Spinal cord (tissue), 10 donors: ENCODE results near the gene MAP4. TPM values are rescaled to one million over a fixed set of nuclear protein-coding genes. Genes with fewer than 3 reads are reported as not detected.

Source experiments
- DNase-seq, 6 donors: peaks; one replicate each; pipeline versions ENCODE4 v3.0.0 to v3.0.0-alpha.2; 2013 to 2015; ENCODE audit warnings: low spot score in 6 of 6, low read depth in 4 of 6
- H3K27ac ChIP-seq: one replicate; pipeline ENCODE4 v1.5.1; 2013; ENCODE audit warnings: low read depth, low read length, control low read depth
- H3K27me3 ChIP-seq: one replicate; pipeline ENCODE4 v1.6.1; 2013; ENCODE audit warnings: low read length; ENCODE audit not compliant: control insufficient read depth, insufficient read depth
- H3K36me3 ChIP-seq: one replicate; pipeline ENCODE4 v1.6.1; 2013; ENCODE audit warnings: low read length; ENCODE audit not compliant: control insufficient read depth, insufficient read depth
- H3K4me1 ChIP-seq: one replicate; pipeline ENCODE4 v1.6.1; 2013; ENCODE audit warnings: low read length; ENCODE audit not compliant: control insufficient read depth, insufficient read depth
- H3K4me3 ChIP-seq: one replicate; pipeline ENCODE4 v1.5.1; 2013; ENCODE audit warnings: low read depth, low read length, control low read depth
- H3K9me3 ChIP-seq: one replicate; pipeline ENCODE4 v1.6.1; 2013; ENCODE audit warnings: low read length; ENCODE audit not compliant: control insufficient read depth, insufficient read depth
- WGBS: methylation state at CpG from one replicate; pipeline ENCODE4 v1.1.5; 2013; ENCODE audit warnings: missing lambda C conversion rate; ENCODE audit not compliant: insufficient coverage; 5-methylcytosine and 5-hydroxymethylcytosine counted together
- polyA plus RNA-seq, 2 donors: library from polyadenylated mRNA; unstranded; fragments of 120-200 nt; gene quantifications; one replicate each; pipeline ENCODE4 v1.2.1, GENCODE V29; 2013; ENCODE audit not compliant: insufficient read length in 2 of 2
- total RNA-seq, 2 donors: library from RNA; depleted of rRNA in 1 of 2; stranded (reverse); fragments of 120-200 nt in 1 of 2; fragments of >200 nt in 1 of 2; gene quantifications; one replicate each; pipeline versions ENCODE4 v1.2.3 to v1.2.4, GENCODE V29; 2013 to 2014
- donor health status: healthy.

Gene MAP4
- total and polyA plus RNA-seq, 4 donors, result 123 to 344 (median 278) TPM

DNA sequence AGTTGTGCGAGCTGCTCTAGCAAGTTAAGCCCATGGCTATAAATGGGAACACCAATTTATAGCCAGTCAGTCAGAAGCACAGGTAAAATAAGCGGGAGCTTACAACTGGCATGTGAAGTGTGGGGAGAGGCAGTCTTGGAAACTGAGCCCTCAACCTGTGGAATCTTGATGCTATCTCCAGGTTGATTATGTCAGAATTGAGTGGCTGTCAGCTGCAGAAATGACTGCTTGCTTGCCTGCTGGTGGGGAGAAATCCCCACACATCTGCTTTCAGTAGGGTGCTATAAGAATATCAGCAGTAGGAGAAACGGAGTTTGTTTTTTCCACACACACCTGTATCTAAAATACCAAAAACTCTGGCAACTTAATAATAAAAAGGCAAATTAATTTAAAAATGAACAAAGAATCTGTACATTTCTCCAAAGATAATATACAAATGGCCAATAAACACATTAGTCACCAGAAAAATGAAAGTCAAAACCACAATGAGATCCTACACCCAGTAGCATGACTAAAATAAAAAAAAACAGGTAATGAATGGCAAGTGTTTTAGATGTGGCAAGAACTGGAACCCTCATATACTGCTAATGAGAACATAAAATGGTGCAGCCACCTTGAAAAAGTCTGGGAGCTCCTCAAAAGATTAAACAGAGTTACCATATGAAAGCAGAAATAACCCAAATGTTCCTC, 26.0 kb upstream of the MAP4 start:
- no peaks in the 10 kb centered on the region for H3K9me3 ChIP-seq
- no peaks in the 10 kb centered on the region for H3K27me3 ChIP-seq
- no peaks in the 10 kb centered on the region for H3K36me3 ChIP-seq
- 96% methylated on average over 2 of the region's 3 CpGs for WGBS
- DNase-seq, result no peak
- H3K4me1 ChIP-seq, result peaks cover 20% of the 10 kb centered on the region
- no peak overlapping the region for H3K27ac ChIP-seq
- H3K4me3 ChIP-seq, result no peak overlapping the region

DNA sequence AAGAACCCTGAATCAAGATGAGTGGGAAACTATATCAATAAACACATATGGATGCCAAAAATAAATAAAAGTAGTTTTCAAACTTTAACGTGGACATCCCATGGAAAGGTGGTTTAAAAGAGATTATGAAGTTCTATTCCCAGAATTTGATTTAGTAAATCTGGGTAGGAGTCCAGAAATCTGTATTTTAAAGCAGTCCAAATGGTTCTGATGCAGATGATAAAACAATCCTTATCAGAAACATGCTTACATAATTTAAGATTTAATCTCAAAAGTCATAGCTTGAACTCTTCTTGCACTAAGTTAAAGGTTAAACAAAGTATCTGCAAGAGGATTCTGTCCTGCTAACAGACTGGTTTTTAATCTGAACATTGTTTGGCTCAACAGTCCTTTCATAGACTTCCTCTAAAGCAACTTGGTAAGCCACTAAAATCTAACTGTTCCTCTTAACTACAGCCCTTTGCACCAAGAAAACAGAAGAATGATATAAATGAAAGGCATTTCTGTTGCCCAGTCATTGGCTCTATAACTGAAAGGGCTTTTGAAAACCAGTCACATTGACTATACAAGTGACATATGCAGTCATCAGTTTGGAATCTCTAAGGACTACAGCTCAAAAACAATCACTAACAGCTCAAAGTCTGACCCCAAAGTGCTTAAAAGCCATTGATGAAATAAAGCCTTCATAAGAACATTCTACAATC, 23.4 kb upstream of the MAP4 start:
- no peaks in the 10 kb centered on the region for H3K27me3 ChIP-seq
- peak overlapping the region; percentile 64 for H3K27ac ChIP-seq
- WGBS, result no CpG with 5 or more reads among the region's 1 CpG
- H3K4me1 ChIP-seq, result peaks cover 28% of the 10 kb centered on the region
- H3K36me3 ChIP-seq, result no peaks in the 10 kb centered on the region
- peak in 4 of 6 donors; percentile 19 to 70 (median 38) for DNase-seq
- no peak overlapping the region for H3K4me3 ChIP-seq
- H3K9me3 ChIP-seq, result no peaks in the 10 kb centered on the region

DNA sequence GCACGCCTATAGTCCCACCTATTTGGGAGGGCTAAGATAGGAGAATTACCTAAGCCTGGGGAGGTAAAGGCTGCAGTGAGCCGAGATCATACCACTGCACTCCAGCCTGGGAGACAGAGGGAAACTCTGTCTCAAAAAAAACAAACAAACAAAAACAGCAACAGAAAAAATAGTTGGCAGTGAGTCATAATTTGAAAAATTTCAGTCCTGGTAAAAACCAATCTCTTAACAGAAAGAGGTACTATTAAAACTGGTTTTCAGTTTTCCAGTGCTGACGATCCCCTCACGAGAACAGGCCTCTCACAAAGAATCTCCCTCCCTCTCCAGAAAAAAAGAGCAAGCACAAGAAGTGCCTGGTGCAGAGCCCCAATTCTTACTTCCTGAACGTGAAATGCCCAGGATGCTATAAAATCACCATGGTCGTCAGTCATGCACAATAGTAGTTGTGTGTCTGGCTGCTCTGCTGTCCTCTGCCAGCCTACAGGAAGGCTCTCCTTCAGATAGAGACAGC, 22.8 kb upstream of the MAP4 start:
- DNase-seq, result peak in 1 of 6 donors; percentile 18
- 24% methylated on average over 2 of the region's 6 CpGs for WGBS
- peaks cover 31% of the 10 kb centered on the region for H3K4me1 ChIP-seq

DNA sequence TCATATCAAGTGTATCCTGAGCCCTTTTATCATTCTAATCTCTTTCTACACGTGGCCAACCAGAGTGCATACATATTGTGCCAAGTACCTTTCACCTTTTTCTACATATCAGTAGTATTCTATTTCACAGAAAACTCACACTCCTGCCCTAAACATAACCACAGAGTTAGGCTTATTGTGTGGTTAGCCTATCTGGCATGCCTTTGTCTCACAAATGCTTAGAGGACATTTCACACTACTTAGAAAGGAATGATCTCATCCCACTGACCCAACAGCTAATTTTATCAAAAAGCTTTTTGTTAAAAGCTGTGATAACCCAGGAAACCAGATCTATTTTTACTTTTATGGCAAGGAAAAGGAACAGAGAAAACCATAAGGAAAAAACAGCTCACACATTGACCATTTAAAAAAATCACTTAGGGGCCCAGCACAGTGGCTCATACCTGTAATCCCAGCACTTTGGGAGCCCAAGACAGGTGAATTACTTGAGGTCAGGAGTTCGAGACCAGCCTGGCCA, 17.8 kb upstream of the MAP4 start:
- no peaks in the 10 kb centered on the region for H3K27me3 ChIP-seq
- H3K27ac ChIP-seq, result no peak overlapping the region
- no peaks in the 10 kb centered on the region for H3K36me3 ChIP-seq
- no peak for DNase-seq
- H3K4me1 ChIP-seq, result peaks cover 25% of the 10 kb centered on the region
- no peaks in the 10 kb centered on the region for H3K9me3 ChIP-seq
- WGBS, result 69% methylated on average over 2 of the region's 2 CpGs
- H3K4me3 ChIP-seq, result no peak overlapping the region

More for the DNA sequence above, 22.8 kb upstream of the MAP4 start:
- no peaks in the 10 kb centered on the region for H3K36me3 ChIP-seq
- no peak overlapping the region for H3K4me3 ChIP-seq
- peak overlapping the region; percentile 64 for H3K27ac ChIP-seq
- no peaks in the 10 kb centered on the region for H3K9me3 ChIP-seq
- H3K27me3 ChIP-seq, result no peaks in the 10 kb centered on the region

DNA sequence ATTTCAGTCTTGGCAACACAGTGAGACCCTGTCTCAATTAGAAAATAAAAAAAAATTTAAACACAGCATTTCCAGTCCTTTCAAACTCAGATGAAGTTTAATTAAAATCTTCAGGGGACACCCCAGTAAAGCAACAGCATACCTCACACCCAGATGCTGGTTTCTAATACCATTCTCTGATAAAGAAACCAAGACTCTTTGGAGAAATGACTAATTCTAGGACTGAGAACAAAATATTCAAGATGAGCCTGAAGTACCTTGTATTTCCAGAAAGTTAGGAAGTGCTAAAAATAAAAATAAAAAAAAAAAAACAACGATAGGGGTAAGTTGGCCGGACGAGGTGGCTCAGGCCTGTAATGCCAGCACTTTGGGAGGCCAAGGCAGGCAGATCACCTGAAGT, 14.0 kb upstream of the MAP4 start:
- no peaks in the 10 kb centered on the region for H3K27me3 ChIP-seq
- H3K9me3 ChIP-seq, result no peaks in the 10 kb centered on the region
- 94% methylated on average over 3 of the region's 3 CpGs for WGBS
- DNase-seq, result no peak
- H3K4me3 ChIP-seq, result no peak overlapping the region
- no peaks in the 10 kb centered on the region for H3K36me3 ChIP-seq
- peaks cover 4% of the 10 kb centered on the region for H3K4me1 ChIP-seq
- H3K27ac ChIP-seq, result no peak overlapping the region

DNA sequence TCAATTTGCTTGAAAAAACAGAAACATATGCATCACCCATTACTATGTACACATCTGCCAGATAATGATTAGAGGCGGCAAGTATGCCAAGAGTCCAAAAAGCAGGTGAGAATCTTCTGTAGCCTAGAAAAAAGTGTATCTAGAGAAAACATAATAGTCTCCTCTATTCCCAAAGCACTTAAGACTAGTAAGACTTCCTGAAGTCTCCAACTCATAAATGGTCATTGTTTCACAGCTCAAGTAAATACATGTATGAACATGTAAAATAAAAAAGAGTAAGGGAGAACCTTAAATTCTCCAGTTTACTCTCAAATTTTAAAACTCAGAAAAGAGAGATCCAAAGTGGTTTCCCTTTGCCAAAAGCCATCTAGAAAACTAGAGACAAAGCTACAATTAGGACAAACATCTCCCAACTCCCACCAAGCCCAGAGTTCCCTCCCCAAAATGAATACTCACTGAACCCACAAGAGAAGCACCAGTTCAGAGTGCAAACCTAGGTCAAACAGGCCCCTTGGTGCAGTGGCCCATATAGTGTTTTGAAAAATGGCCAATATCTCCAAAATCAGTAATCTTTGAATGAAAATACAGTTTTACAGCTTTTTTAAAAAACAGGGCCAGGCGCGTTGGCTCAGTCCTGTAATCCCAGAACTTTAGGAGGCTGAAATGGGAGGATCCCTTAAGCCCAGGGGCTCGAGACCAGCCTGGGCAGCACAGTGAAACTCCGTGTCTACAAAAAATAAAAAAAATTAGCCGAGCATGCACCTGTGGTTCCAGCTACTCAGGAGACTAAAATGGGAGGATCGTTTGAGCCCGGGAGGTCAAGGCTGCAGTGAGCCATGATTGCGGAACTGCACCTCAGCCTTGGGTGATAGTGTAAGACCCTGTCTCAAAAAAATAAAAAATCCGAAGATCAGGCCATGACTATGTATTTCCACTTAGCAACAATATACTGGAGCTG, 11.0 kb upstream of the MAP4 start:
- no peaks in the 10 kb centered on the region for H3K36me3 ChIP-seq
- H3K4me1 ChIP-seq, result peaks cover 9% of the 10 kb centered on the region
- no peaks in the 10 kb centered on the region for H3K27me3 ChIP-seq
- no peak overlapping the region for H3K4me3 ChIP-seq
- H3K9me3 ChIP-seq, result no peaks in the 10 kb centered on the region
- 76% methylated on average over 9 of the region's 10 CpGs for WGBS
- H3K27ac ChIP-seq, result no peak overlapping the region
- no peak for DNase-seq

DNA sequence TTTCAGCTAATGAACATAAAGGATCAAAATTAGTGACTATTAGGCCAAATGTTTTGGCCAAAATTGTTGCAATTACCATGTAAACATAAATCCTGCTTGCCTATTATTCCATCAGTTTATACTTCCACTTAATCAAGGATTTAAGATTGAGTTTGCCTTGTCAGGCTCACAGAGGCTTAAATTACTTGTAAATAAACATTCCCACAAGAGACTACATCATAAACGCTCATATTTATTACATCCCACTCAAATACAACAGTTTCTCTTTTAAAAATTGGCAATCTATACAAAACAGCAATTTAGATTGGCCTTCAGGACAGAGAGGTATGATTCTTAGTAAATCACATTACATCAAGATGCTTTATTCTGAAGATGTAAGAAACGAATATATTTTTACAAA, 9.9 kb upstream of the MAP4 start:
- H3K27ac ChIP-seq, result no peak overlapping the region
- H3K36me3 ChIP-seq, result no peaks in the 10 kb centered on the region
- no peaks in the 10 kb centered on the region for H3K27me3 ChIP-seq
- no peaks in the 10 kb centered on the region for H3K9me3 ChIP-seq
- H3K4me1 ChIP-seq, result peaks cover 9% of the 10 kb centered on the region
- WGBS, result no CpG with 5 or more reads among the region's 2 CpGs
- DNase-seq, result no peak
- no peak overlapping the region for H3K4me3 ChIP-seq

DNA sequence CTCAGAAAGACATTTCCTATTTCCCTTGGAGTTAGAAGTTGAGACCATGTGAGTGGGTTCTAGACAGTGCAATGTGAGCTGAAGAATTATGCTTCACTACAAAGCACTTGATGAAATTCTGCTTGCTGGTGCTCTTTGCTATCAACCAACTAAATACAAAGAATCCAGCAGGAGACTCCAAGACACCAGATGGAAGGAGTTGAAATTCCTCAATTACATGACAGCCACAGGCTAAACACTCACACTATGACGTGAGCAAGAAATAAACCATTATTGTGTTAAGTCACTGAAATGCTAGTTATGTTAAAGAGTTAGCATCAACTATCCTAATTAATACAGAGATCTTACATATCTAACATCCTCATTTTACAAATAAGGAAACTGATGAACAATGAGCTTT, 8.2 kb upstream of the MAP4 start:
- no CpG with 5 or more reads among the region's 1 CpG for WGBS
- no peaks in the 10 kb centered on the region for H3K36me3 ChIP-seq
- H3K9me3 ChIP-seq, result no peaks in the 10 kb centered on the region
- H3K4me3 ChIP-seq, result no peak overlapping the region
- H3K27ac ChIP-seq, result no peak overlapping the region
- peaks cover 9% of the 10 kb centered on the region for H3K4me1 ChIP-seq
- DNase-seq, result peak in 2 of 6 donors; percentile 31 to 66
- no peaks in the 10 kb centered on the region for H3K27me3 ChIP-seq

DNA sequence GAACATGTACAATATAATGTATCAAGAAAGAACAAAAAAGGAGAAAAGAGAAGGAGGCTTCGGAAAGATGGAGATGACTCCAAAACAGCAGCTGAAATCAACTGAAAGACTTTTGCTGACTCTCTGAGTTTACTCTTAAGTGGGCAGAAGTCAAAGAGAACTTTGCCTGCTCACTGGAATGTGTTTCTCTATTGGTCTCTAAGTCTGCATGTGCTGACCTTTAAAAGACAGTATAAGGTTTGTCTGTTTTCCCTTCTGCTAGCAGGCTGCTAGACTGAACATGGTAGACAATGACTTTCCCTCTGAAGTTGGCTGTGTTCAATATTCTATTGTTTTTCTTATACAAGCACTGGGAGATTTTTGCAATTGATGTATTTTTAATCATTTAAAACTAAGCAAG, 7.2 kb upstream of the MAP4 start:
- H3K27me3 ChIP-seq, result no peaks in the 10 kb centered on the region
- 56% methylated on average over 1 of the region's 1 CpG for WGBS
- peak overlapping the region; percentile 52 for H3K27ac ChIP-seq
- H3K4me1 ChIP-seq, result peaks cover 9% of the 10 kb centered on the region
- peak in 2 of 6 donors; percentile 16 to 31 for DNase-seq
- H3K36me3 ChIP-seq, result no peaks in the 10 kb centered on the region
- H3K9me3 ChIP-seq, result no peaks in the 10 kb centered on the region
- no peak overlapping the region for H3K4me3 ChIP-seq
